Heart right ventricle (tissue), 16 donors: ENCODE data around the gene THAP12. TPM values are rescaled to one million over a fixed set of nuclear protein-coding genes. Genes with fewer than 3 reads are reported as not detected.
A peak's percentile ranks its signal among the peaks of the same experiment; 100 is the strongest.

Experiments
- ATAC-seq, 8 donors: fragments of 200-7000 bp; cut with Tn5 transposase; one replicate each; pipeline ENCODE4 v1.9.1; 2020; ENCODE audit warnings: mild to moderate bottlenecking in 8 of 8, moderate library complexity in 8 of 8, moderate number of reproducible peaks in 1 of 8
- DNase-seq, 2 donors: peaks; one replicate each; pipeline ENCODE4 v3.0.0-alpha.2; 2020
- H3K27ac ChIP-seq, 10 donors: fragments of 200-600 bp; sonication (generic) in 2 of 10; one replicate each; pipeline versions ENCODE4 v1.5.0 to v1.8.0; 2020 to 2022; ENCODE audit warnings: mild to moderate bottlenecking in 3 of 10
- H3K27me3 ChIP-seq, 7 donors: fragments of 200-600 bp; one replicate each; pipeline ENCODE4 v1.8.0; 2021 to 2022; ENCODE audit warnings: mild to moderate bottlenecking in 2 of 7
- H3K36me3 ChIP-seq, 9 donors: fragments of 200-600 bp; sonication (generic) in 1 of 9; one replicate each; pipeline versions ENCODE4 v1.5.0 to v1.8.0; 2020 to 2022; ENCODE audit warnings: mild to moderate bottlenecking in 2 of 9
- H3K4me1 ChIP-seq, 9 donors: fragments of 200-600 bp; sonication (generic) in 1 of 9; one replicate each; pipeline versions ENCODE4 v1.5.0 to v1.8.0; 2020 to 2022; ENCODE audit warnings: mild to moderate bottlenecking in 4 of 9
- H3K4me3 ChIP-seq, 10 donors: fragments of 200-600 bp; sonication (generic) in 2 of 10; one replicate each; pipeline versions ENCODE4 v1.5.0 to v1.8.0; 2020 to 2022; ENCODE audit warnings: mild to moderate bottlenecking in 7 of 10, moderate library complexity in 2 of 10
- H3K9me3 ChIP-seq, 11 donors: fragments of 200-600 bp in 10 of 11; sonication (generic) in 2 of 11; one replicate each; pipeline versions ENCODE4 v1.5.0 to v1.8.0; 2013 to 2022; ENCODE audit warnings: mild to moderate bottlenecking in 2 of 11, control low read depth in 1 of 11, moderate library complexity in 1 of 11
- CTCF ChIP-seq, 9 donors: fragments of 200-600 bp; sonication (generic) in 2 of 9; IDR thresholded peaks; one replicate each; pipeline versions ENCODE4 v1.5.0 to v1.8.0; 2021 to 2022; ENCODE audit warnings: antibody characterized with exemption in 9 of 9, mild to moderate bottlenecking in 5 of 9, moderate library complexity in 1 of 9
- WGBS, 2 donors: extraction: QIAGEN DNeasy Blood & Tissue Kit; methylation state at CpG; one replicate each; pipeline ENCODE4 v1.1.7; 2013; ENCODE audit warnings: inconsistent platforms in 1 of 2; 5-methylcytosine and 5-hydroxymethylcytosine counted together
- intact Hi-C, 10 donors: fragments of 100-400 bp; cut with DNase I; formaldehyde crosslinking; loops; one replicate each; pipeline versions ENCODE4 v1.11.1 to v1.14.2; 2022
- polyA plus RNA-seq, 2 donors: library from polyadenylated mRNA; stranded (reverse); fragments of 200-250 nt; gene quantifications; one replicate each; pipeline ENCODE4 v1.2.3, GENCODE V29; 2013
- total RNA-seq, 10 donors: library from RNA; stranded (reverse); fragmentation: NEBNext Ultra II Directional in 3 of 10; extraction: Animal tissue kit (Norgen Biotek cat#: 25700) in 3 of 10; gene quantifications; one replicate each; pipeline versions ENCODE4 v1.2.1 to v1.2.4, GENCODE V29; 2021 to 2023
- donor health status: Arrhythmogenic right ventricular cardiomyopathy.
- donor health status: ischemic (EF 13 %, LVEDD 7.1; RV severe dilation, severe dysfunction).
- donor health status: healthy with polysubstance abuse.
- donor health status: DM: no; HTN: yes; CAD: no.
- donor health status: DM: no; HTN: no; CAD: no.
- donor health status: ischemic (EF 25% LVEDD 6.9; RV normal size, moderate dysfunction).
- donor health status: ischemic (EF 25% LVEDD 5.7; RV mildly dilated, moderate dysfunction).
- donor health status: healthy.
- donor health status: DM: yes; HTN: yes; CAD: no.
- donor health status: Ischemic cardiomyopathy.
- donor health status: ischemic (EF 35%, LVEDD 5.7; RV mildly dilated, moderate dysfunction).
- donor health status: nonischemic (EF 11% LVEDD 7.7; RV severe dilation, severe dysfunction).
- donor health status: DM: yes; HTN: yes; CAD: no.
- donor health status: PGD.
- donor health status: ischemic (EF 29% LVEDD 5.4; RV normal size, mild dysfunction).
- donor health status: nonischemic (EF 23%, LVEDD 6.1; RV moderate dilation, normal function).

THAP12 gene
- total and polyA plus RNA-seq, 12 donors: 11.2 to 25.8 (median 22.1) TPM

DNA sequence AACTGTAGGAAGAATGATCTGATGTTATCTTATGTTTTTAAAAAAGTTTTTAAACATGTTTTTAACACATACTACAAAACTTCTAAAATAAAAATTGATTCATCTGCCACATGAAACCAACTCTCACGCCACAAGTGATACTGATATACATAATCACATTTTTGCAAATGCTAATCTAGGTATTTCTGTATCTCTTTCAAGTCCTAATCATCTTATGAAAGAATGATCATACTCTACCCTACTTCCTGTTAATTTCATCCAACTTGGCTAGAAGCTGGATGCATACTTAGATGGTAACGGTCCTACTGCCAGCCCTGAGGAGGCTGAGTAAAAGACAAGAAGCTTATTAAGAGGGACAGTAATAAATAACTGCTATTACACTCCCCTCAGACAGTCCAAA is 19.2 kb downstream of the THAP12 start:
- H3K27me3 ChIP-seq: no peaks in the 10 kb centered on the region
- peaks cover 0 to 29% (median 18%) of the 10 kb centered on the region in 9 donors for H3K4me1 ChIP-seq
- intact Hi-C loops: no loop called here
- TF ChIP-seq CTCF (IDR thresholded peaks at IDR 0.05): no peak
- 54 to 59% methylated on average over 2 of the region's 2 CpGs for WGBS, 2 donors
- ATAC-seq (no peak), DNase-seq (no peak)
- no peaks in the 10 kb centered on the region for H3K9me3 ChIP-seq
- H3K27ac ChIP-seq: peak overlapping the region in 2 of 10 donors; percentile 13 to 53
- peaks cover 0 to 66% (median 10%) of the 10 kb centered on the region in 9 donors for H3K36me3 ChIP-seq
- no peak overlapping the region for H3K4me3 ChIP-seq

DNA sequence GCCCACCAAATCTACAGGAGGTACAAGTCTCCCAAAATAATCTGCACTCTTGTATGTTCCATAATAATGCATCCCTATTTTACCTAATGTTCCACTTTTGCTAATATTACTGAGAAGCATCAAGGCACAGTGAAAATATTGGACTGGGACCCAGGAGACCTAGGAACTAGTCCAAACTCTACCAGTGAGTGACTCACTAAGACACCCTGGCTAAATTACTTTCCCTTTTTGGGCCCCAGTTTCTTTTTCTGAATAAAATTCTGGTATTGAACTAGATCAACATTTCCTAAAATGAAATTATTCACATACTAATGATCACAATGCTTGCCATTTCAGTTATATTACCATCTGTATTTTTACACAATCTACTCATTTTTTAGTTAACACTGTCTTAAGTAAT is 19.6 kb downstream of the THAP12 start:
- no peak for TF ChIP-seq CTCF (IDR thresholded peaks at IDR 0.05)
- no peaks in the 10 kb centered on the region for H3K9me3 ChIP-seq
- H3K4me3 ChIP-seq: no peak overlapping the region
- peaks cover 0 to 25% (median 17%) of the 10 kb centered on the region in 9 donors for H3K4me1 ChIP-seq
- H3K27ac ChIP-seq: peak overlapping the region in 1 of 10 donors; percentile 53
- no peaks in the 10 kb centered on the region for H3K27me3 ChIP-seq
- intact Hi-C loops: no loop called here
- ATAC-seq: no peak
- H3K36me3 ChIP-seq: peaks cover 0 to 70% (median 13%) of the 10 kb centered on the region in 9 donors
- DNase-seq: no peak

- DNase-seq (no peak), ATAC-seq (peak in 1 of 8 donors; percentile 68)
- Histone ChIP-seq H3K27ac (no peak overlapping the region), H3K36me3 (peaks cover 0 to 98% (median 27%) of the 10 kb centered on the region in 9 donors), H3K4me3 (no peak overlapping the region), H3K27me3 (no peaks in the 10 kb centered on the region), H3K4me1 (peaks cover 0 to 11% (median 0%) of the 10 kb centered on the region in 9 donors), H3K9me3 (peaks cover 0 to 14% (median 0%) of the 10 kb centered on the region in 11 donors)
- intact Hi-C loops: no loop called here
- no peak for TF ChIP-seq CTCF (IDR thresholded peaks at IDR 0.05)
- WGBS, 2 donors: 96 to 97% methylated on average over 1 of the region's 1 CpG
Measured at GRCh38 chr11:76355172-76355571, 25.8 kb downstream of the THAP12 start.

GRCh38 chr11:76348348-76348747 is 32.6 kb downstream of the THAP12 start:
- intact Hi-C loops: no loop called here
- Histone ChIP-seq H3K4me1 (peaks cover 0 to 10% (median 0%) of the 10 kb centered on the region in 9 donors), H3K27ac (no peak overlapping the region), H3K9me3 (no peaks in the 10 kb centered on the region), H3K36me3 (peaks cover 0 to 50% (median 12%) of the 10 kb centered on the region in 9 donors), H3K4me3 (no peak overlapping the region), H3K27me3 (no peaks in the 10 kb centered on the region)
- DNase-seq (no peak), ATAC-seq (no peak)
- TF ChIP-seq CTCF (IDR thresholded peaks at IDR 0.05): no peak
- 87 to 92% methylated on average over 3 of the region's 3 CpGs for WGBS, 2 donors
